SK-N-SH (cell line): Measurements from ENCODE around the gene PDE9A.

ENCODE experiments used
- CTCF ChIP-seq: fragments of 200-600 bp; sonication (generic); IDR thresholded peaks from 2 replicates; pipeline ENCODE4 v1.6.1; 2017; ENCODE audit warnings: antibody characterized with exemption, mild to moderate bottlenecking, moderate library complexity
- EP300 ChIP-seq, 2 experiments: IDR thresholded peaks; 2 replicates each; pipeline versions ENCODE4 v1.4.0 to v1.6.1; 2012; ENCODE audit warnings: borderline replicate concordance in 1 of 2, low read depth in 1 of 2, low read length in 1 of 2
- EZH2phosphoT487 ChIP-seq: fragments of 200-600 bp; sonication (generic); IDR thresholded peaks from 2 replicates; pipeline ENCODE4 v1.6.1; 2017; ENCODE audit warnings: low read depth, mixed run types, mild to moderate bottlenecking, antibody characterized with exemption, moderate library complexity, borderline replicate concordance
- FOXM1 ChIP-seq: IDR thresholded peaks from 2 replicates; pipeline ENCODE4 v1.4.0; 2012; ENCODE audit warnings: low read depth, mild to moderate bottlenecking
- MAX ChIP-seq: IDR thresholded peaks from 2 replicates; pipeline ENCODE4 v1.4.0; 2012; ENCODE audit warnings: low read depth
- NFIC ChIP-seq: IDR thresholded peaks from 2 replicates; pipeline ENCODE4 v1.4.0; 2012; ENCODE audit warnings: borderline replicate concordance
- PBX3 ChIP-seq: IDR thresholded peaks from 2 replicates; pipeline ENCODE4; 2012
- POLR2AphosphoS5 ChIP-seq: IDR thresholded peaks from 2 replicates; pipeline ENCODE4 v1.6.1; 2012; ENCODE audit warnings: low read depth, low read length
- RAD21 ChIP-seq: IDR thresholded peaks from 2 replicates; pipeline ENCODE4 v1.6.1; 2012; ENCODE audit warnings: mild to moderate bottlenecking, low read length
- RFX5 ChIP-seq: IDR thresholded peaks from 2 replicates; pipeline ENCODE4 v1.6.1; 2012; ENCODE audit warnings: mild to moderate bottlenecking, improper control_type of control experiment, low read length
- RXRA ChIP-seq: IDR thresholded peaks from 2 replicates; pipeline ENCODE4 v1.4.0; 2012; ENCODE audit warnings: low read depth, mild to moderate bottlenecking, borderline replicate concordance
- USF1 ChIP-seq: IDR thresholded peaks from 2 replicates; pipeline ENCODE4 v1.4.0; 2012; ENCODE audit warnings: low read depth, borderline replicate concordance

GRCh38 chr21:42737951-42738590, 84.7 kb downstream of the PDE9A start:
- no peak for TF ChIP-seq RAD21
- no peak for TF ChIP-seq CTCF
- TF ChIP-seq EZH2phosphoT487: no peak
- no peak for TF ChIP-seq PBX3
- no peak for TF ChIP-seq FOXM1
- no peak for TF ChIP-seq RFX5
- TF ChIP-seq POLR2AphosphoS5: no peak
- TF ChIP-seq MAX: no peak
- no peak for TF ChIP-seq EP300 (IDR thresholded peaks at IDR 0.05; ENCODE audit: borderline replicate concordance in 1 of 2, low read depth in 1 of 2, low read length in 1 of 2)
- TF ChIP-seq NFIC: no peak
- TF ChIP-seq USF1: no peak
- TF ChIP-seq RXRA: no peak
